Fibroblast of skin of right quadriceps (primary cell): ENCODE measurements around the gene SUGCT.
A peak's percentile ranks its signal among the peaks of the same experiment; 100 is the strongest.

Experiments
- DNase-seq: peaks from one replicate; pipeline ENCODE4 v3.0.0-alpha.2; 2013

SUGCT gene

DNA sequence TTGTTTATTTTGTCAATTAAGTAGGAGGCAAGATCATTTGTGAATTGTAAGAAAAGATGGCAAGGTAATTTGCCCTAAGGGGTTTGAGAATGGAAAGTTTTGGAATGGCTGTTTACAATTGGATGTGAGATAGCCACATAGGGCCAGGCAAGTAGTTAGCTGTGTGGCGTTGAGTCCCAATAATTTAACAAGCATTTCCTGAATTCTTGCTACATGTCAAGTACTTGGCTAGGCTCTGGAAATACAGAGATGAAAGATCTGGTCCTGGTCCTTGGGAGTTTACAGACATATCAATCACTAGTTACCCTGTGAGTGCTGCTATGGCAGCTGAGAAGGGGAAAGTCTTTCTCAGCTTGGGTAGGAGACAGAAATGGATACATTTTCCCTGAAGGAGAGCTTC lies 401.6 kb downstream of the SUGCT start:
- DNase-seq, result no peak

DNA sequence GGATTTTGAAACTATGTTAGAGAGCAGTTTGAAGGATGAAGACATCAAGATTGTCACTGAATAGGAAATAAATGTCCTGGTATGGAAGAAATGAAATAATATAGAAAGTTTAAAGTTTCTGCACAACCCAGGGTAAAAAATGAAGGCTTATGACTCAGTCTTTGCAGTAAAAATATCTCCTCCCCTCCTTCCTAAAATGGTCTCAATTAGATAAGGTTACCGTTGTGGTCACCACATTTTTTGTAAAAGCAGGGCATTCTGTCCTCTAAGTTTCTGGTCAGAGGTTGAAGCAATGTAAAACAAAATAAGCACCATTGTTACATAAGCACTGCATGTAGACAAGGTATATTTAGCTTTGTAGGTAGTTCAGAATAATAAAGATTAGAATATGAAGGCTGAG lies 403.5 kb downstream of the SUGCT start:
- no peak for DNase-seq

DNA sequence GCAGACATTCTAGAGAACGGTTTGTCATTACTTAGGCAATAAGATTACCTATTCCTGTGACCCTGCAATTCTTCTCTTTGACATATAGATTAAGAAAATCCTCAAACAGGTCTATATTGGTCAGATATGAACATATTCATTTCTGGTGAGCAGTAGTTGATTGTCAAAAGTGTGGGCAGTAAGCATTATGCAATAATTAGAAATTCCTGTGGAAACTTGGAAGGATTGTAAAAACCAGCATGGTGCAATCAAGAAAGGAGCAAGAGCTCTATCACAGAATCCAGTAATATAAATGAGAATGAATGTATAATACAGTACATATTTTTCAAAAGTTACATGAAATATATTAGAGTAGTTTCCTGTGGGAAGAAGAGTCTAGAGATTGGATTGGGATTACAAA lies 406.5 kb downstream of the SUGCT start:
- peak; percentile 61 for DNase-seq

DNA sequence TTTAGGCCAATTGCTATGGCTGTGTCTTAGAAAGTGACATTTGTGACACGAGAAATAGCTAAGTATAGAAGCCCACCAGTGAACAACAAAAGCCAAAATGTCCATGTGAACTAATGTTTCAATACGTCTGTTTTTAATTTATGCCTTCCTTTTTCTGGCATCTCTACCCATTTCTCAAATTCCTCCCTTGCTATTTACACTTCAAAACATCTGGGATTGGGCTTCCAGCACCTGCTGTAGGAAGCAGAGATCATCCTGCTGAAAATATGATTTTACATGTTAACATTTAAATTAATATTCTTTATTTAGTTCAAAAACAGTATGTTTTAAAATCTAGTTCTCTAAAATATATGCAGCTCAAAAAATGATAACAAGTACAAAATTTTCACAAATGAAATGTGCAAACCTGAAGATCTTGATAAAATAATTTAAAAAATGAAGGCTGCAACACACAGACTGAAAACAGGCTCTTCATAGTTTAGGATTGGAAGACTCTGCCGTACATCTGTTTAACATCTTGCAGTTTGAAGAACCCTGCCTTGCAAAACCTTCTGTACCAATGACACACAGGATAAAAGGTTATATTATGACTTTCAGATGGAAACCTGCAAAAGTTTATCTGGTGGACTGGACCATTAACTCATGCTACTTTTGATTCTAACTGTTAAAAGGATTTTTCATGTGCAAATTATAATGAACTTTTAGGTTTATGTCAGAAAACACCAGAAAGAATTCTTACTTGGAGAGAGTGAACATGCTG lies 408.4 kb downstream of the SUGCT start:
- DNase-seq, result peak; percentile 37

DNA sequence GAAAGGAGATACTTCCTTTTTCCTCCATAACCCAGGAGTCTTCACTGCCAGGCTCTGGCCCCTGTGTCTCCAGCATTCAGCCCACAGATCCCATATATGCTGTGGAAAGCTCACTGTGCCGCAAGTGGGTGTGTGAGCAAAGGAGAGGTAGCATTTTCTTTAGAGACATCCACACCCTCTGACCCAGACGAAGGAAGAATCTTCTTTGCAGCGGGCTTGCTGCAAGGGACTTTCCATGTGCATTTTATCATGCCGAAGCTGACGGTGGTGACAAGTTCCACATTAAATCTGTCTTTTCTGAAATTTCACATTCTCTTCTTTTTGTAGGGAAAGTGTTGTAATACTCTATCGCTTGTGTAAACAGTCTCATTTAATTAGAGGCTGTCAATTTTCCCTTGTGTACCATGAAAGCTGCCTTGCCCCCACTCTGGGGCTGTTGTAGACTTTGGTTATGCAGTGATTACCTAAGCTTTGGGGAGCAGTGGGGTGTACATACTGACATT lies 409.5 kb downstream of the SUGCT start:
- DNase-seq, result peak; percentile 52

DNA sequence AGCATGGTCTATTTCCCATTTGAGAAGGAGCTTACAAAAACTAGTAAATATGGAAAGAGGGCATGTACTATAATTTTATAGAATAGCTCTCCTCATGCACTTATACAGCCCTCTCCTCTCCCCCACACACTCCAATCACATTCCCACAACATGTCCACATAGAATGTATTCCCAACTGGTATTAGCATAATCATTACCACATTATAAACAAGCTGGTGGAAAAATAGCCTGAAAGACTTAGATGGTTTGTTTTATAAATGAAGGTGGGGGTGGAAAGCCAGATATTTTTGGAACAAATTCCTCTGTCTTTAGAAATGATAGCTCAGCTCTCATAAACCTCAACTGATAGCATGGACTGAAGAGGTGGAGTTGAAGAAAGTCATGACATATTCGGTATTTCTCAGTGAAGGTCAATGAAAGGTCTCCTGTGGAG lies 410.1 kb downstream of the SUGCT start:
- peak; percentile 81 for DNase-seq

DNA sequence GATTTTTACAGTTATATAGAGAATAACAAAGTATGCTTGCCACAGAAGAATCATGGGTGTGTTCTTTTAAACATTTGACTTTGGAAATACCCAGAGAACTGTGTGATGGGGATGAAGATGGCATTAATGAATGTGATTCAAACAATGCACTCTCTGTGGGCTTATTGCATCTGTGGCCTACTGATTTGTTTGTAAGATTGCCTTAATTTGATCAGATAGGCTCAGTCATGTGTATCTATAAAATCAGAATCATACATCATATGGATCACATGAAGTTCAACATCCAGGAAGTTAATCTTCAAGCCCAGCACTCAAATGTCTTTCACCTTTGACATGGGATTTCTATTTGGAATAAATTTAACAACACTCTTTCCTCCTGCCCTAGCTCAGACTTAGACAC lies 410.9 kb downstream of the SUGCT start:
- no peak for DNase-seq

DNA sequence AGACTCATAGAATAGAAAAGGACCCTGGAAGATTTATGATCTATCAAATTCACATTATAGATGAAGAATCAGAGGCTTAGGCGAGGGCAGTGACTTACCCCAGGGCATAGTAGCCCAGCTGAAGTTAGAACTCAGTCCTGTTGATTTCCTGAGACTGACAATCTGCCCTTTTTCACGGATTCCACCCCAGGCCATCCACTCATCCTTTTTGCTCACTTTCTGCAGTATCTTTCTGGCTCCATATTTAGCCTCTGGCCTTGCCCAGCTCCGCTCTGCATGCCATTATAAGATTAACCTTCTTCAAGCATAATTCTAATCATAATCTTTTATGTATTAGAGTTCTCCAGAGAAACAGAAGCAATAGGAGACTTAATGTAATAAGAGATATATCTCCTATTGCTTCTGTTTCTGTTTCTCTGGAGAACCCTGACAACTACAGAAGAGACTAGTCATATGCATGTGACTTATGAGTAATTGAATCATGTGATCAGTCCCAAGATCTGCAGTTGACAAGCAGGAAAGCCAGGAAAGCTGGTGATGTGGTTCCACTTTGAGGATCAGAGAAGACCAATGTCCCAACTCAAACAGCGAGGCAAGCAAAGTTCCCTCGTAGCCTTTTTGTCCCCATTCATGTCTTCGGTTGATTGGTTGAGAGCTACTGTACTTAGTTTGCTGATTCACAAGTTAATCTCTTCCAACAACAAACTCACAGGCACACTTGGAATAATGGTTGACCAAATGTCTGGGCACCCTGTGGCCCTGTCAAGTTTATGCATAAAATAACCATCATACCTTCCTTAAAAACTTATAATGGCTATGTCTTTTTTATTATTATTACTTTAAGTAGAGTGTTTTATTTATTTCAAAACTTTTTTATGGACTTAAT lies 412.1 kb downstream of the SUGCT start:
- DNase-seq, result peak; percentile 9

DNA sequence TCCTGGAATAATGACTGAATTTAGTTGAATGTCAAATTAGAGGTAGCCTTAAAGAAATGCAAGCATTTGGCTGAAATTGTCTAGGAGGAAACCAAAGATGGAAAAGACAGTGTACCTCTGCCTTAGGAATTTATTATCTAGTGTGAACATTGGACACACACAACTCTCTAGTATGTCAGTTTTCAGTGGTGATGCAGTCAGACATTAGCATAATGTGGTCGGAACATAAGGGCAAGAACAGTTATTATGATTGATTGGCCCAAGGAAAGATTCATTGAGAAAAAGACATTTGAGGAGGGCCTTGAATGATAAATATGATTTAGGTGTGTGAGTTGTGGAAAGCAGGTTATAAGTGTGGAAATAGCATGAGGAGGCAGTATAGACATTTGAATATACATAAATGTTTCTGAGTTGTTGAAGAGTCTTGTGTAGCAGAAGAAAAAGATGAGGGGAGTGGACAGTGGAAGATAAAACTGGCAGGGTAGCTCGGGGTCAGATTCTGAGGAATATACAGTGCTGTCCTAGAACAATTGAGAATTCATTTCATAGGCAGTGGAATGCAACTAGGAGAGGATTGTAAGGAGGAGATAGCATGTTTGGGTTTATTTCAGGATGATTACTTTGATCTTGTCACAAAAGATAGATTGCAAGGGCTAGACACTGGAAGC lies 414.7 kb downstream of the SUGCT start:
- DNase-seq, result no peak

DNA sequence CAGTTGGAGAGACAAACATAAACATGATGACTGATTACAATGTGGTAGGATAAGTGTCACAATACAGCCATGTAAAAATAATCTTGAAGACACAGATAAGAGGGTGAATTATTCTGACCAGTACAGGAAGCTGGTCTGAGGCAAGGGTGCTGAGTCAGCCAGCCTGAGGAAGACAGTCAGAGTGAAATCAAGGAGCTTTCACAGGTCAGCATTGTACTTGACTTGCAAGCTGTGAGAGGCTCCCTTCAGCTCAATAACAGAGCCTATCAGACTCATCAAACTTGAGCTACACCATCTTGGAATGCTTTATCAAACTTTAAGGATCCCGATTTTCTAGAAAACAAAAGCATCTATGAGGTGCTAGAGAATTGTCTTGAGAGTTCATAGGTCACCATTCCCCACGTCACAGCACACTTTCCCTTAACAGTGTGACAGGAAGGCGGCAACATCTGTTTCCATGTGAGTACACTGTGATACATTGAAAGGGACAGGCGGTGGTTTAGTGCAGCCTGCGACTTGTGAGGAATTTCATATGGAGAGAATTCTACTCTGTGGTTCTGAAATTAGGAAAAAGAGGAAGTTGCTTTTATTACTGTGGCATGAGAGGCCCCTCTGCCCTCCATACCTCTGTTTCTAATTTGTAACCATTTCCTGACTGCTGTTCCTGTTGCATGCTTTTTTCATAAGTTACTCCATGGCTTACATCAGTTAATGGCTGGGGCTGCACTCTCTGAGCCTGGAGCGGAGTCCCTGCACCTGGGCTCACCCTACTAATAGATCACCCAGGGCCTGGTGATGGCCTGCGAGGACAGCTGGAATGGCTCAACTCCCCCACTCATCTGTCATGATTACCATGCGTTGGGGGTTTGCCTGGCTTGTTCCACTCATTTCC lies 417.1 kb downstream of the SUGCT start:
- DNase-seq, result peak; percentile 84

DNA sequence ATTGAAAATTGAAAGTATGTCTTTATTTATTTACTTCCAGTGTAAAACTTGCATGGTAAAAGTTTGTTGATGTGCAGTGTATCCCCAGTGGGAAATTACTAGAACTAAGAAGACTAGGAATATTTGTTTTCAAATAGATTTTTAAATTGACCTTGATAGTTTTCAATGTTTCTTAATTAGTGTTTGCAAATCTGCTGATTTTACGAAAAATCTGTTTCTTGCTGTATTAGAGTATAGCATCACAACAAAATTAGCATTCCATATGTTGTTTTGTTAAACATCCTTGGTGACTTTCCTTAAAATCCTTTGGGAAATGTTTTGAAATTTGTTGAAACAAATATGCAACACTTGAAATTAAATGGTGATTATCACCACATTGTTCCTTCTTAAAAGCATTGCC lies 425.9 kb downstream of the SUGCT start:
- no peak for DNase-seq

DNA sequence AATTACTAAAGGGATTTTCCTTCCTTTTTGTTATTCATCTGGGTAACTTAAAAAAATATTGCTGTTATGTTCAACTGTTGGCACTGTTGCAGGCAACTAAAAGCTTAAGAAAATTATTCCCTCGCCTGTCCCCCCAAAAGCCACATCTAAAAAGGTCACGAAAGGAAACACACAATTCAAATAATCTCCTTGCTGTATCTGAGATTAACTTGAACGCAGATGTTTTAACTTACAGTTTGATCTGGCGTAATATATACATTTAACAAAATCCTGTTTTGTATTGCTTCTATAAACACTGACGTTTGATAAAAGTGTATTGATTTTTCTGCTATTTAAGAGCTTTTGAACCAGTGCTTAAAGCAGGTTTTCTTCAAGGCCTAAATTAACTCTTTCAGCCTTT lies 432.1 kb downstream of the SUGCT start:
- DNase-seq, result no peak

DNA sequence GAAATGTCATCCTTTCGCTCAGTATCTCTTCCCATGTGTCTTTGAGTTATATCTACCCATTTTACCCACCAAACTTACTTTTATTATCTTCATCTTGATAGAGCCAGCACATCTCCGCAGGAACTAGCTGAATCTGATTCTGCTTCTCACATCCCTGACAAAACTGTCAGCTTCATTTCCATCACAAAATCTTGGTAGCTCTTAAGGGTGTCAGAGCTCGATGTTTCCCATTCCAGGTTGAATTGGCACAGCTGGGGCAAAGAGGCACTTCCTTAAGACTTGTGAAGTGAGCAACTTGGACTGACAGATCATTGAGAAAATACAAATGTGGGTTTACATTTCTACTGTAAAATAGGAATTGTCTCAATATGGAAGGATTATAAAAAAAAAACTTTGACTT lies 434.5 kb downstream of the SUGCT start:
- DNase-seq, result no peak

DNA sequence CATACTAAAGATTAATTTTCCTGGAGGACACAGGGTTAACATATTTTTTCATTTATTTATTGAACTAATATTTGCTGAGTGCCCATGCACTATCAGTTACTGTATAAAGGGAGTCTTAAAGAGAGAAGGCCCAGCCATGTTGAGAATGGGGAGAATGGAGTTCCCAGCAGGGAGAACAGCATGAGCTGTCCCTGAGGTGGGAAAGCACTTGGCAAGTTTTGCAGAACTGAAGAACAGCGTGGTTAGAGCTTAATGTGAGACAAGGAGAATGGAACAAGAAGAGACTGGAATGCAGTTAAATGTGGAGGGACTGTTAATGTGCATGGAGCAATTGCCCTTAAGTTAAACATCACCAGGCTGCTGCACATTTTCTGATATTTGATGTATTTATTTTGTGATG lies 435.4 kb downstream of the SUGCT start:
- peak; percentile 74 for DNase-seq

DNA sequence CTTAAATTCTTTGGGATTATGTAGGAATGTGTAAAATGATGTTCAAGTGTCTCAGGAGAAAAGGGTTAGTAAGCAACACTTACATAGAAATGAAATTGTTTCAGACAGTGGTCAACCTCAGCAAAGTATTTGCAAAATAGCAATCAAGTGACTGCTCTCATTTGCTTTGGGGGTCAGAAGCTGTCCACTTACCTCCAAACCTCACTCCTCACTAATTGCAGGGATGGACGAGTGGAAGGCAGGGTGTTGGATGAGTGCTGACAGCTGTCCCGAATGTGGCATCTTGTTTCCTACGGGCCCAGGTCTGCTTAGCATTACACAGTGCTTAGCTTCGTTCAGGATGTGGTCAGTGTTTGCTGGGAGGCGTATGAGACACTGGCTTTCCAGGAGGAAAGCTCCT lies 437.0 kb downstream of the SUGCT start:
- DNase-seq, result peak; percentile 99

DNA sequence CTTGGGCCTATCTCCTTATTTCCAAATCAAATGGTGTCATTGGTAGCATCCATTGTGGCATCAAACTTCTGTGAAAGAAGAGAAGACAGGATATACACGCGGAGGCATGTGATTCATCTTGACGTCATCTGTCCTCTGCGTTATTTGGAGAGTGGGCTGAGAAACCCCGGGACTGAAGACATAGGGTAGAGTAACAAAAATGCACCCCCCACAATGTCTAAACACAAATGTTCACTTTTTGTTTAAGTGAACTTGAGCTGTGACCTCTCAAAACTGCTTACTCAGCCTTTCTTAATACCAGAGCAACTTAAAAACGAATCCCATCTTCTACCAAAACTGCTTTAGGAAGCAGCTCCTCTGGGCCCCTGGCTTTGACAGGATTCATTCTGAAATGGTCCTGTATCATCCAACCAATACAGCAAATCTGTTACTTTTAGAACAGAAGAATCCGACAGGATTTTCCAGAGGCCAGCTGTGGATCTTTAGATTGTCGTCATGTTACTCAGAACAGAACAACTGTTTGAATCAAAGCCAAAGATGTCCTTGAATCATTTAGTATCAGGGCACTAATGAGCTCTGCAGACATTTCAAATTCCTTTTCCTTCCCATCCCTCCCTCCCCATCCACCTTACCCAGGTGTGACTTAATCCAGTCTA lies 438.1 kb downstream of the SUGCT start:
- peak; percentile 83 for DNase-seq

DNA sequence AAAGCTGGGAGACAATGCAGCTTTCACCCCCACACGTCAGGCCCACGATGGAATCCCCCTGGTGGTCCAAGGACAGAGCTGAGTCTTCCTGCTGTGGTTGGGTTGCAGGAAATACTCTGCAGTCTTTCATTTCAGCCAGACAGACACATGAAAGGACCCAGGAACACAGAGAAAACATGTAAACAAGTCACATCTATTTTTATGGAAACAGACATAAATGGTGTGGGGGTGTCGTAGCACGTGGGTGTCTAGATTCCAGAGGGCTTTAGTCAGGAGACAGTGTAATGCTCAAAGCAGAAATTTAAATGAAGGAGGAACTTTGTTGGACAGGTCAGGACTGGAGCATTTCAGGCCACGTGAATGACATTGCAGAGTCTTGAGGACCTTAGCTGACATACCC lies 444.6 kb downstream of the SUGCT start:
- peak; percentile 71 for DNase-seq

DNA sequence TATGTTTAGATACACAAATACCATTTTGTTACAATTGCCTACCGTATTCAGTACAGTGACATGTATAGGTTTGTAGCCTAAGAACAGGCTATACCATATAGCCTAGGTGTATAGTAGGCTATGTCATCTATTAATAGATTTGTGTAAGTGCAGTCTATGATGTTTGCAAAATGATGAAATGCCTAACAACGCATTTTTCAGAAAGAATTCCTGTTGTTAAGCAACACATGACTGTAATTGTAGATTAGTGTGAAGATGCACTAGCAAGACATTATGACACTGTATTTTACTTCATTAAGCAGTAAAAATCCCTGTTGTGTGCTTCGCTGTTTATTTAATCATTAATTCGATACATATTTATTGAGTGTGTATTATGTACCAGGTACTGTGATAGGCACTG lies 446.0 kb downstream of the SUGCT start:
- peak; percentile 23 for DNase-seq

DNA sequence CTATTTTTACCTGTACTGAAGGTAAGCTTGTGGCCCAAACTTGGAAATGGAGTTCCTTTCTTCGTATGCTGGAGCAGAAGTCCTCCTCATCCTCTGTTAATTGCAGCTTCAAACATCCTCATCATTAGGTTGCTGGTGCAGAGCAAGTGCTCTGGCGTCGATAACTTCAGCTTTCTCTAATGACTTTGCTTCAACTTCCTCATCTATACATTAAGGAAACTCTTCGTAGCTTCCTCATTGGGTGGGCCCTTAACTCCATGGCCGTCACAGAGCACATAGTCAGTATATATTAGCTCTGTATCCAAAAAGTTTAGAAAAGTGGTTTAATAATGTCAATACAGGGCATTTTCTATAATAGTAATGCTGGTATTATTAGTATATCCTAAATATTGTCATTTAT lies 447.7 kb downstream of the SUGCT start:
- DNase-seq, result no peak

DNA sequence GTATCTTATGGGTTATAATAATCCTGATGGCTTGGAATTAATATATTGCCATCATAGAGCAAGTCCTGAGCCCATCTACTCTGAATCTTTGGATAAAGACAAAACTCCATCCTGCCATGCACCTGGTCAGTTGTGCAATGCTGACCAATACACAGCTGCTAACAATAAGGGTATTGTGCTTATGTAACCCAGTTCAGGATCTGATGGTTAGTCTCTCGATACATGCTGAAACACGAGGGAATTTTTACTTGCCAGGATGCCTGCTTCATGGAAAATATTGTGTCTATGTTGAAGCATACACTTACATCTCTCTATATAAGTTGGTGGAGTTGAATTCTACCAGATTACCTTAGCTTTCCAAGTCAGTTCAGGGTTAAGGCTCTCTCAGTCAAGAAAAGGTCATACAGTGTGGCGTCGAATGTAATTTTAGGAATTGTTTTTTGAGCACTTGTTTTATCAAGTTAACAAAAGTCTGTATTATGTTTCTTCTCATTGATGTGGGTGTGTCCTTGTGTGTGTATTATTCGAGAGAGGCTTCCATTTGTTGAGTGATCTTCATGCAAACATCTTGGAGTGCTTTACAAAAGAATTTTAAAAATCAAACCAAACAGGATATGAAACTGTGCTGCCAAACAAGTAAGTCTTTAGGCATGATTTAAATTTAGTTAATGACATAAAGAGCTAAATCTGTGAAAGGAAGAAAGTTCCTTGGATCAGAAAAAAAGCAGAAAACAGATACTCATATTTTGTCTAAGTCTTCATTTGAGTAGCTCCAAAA lies 449.1 kb downstream of the SUGCT start:
- peak; percentile 37 for DNase-seq
